A204.1 (cell line): Measurements from ENCODE around the gene ASAP2.

Source experiments
- FAIRE-seq: peaks from 2 replicates; lab custom pipeline; 2012; peaks lifted over from hg19 to GRCh38; lab: Jason Lieb, UNC

ASAP2 gene

GRCh38 chr2:9278439-9278838 is 71.8 kb downstream of the ASAP2 start:
- FAIRE-seq = no peak

GRCh38 chr2:9279426-9279825 is 72.8 kb downstream of the ASAP2 start:
- no peak for FAIRE-seq

DNA sequence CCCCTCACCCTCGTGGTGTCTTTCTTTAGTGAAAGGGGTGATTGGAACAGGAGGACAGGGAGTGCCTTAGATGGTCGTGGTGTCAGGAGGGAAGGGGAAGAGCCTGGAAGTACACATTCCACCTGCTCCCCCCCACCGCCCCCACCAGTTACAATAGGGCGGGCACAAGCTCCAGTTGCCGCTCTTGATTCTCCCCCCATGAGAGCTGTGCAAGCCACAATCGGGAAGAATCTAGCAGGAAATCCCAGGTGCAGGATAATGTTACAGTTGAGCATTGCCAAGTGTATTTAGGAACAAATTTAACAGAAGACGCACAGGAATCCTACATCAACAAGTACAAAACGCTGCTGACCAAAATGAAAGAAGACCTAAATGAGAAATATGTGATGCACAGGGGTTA is 73.6 kb downstream of the ASAP2 start:
- FAIRE-seq = no peak

GRCh38 chr2:9281145-9281544 is 74.5 kb downstream of the ASAP2 start:
- FAIRE-seq = no peak

GRCh38 chr2:9282128-9283112 is 75.8 kb downstream of the ASAP2 start:
- no peak for FAIRE-seq

GRCh38 chr2:9284521-9285297 is 78.1 kb downstream of the ASAP2 start:
- no peak for FAIRE-seq

- no peak for FAIRE-seq
Observed at GRCh38 chr2:9285385-9285920, 78.8 kb downstream of the ASAP2 start.

DNA sequence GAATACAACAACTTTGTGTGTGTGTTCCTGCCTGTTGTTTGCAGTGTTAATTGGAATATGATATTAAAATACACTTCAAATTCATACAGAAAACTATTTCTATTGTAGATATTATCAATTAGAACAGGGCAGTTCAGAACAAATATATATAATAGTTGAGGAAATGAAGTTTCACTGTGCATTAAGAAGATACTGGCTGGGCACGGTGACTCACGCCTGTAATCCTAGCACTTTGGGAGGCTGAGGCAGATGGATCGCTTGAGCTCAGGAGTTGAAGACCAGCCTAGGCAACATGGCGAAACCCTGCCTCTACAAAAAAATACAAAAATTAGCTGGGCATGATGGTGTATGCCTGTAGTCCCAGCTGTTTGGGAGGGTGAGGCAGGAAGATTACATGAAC is 79.3 kb downstream of the ASAP2 start:
- FAIRE-seq = no peak

- FAIRE-seq = no peak
Observed at GRCh38 chr2:9286554-9287399, 80.2 kb downstream of the ASAP2 start.

DNA sequence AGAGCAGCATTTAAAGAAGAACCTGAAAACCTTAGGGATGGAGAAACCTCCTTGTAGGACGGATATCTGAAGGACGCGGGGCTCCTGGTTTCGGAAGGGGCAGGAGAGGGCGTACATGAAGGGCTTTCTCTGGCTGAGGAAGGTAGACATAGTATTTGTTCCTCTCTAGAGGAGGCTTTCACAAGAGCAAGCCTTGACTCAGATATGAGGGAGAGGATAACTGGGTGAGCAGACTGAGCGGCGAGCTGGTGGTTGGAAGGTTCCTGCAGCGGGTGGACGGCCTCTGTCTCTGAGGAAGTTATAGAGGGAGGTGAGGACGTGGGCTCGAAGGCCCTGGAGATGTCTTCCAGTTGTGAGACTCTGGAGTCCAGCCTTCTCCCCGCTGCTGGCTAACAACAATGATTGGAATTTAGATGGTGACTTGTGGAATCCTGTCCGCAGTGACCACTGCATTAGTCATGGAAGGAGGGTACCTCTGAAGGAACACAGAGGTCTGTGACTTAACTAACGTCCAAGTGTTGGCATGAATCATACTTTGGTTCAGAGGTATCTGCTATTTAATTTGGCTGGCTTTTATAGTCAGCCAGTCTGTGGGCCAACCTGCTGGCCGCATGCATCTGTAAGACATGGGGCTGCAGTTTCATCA is 80.9 kb downstream of the ASAP2 start:
- no peak for FAIRE-seq

DNA sequence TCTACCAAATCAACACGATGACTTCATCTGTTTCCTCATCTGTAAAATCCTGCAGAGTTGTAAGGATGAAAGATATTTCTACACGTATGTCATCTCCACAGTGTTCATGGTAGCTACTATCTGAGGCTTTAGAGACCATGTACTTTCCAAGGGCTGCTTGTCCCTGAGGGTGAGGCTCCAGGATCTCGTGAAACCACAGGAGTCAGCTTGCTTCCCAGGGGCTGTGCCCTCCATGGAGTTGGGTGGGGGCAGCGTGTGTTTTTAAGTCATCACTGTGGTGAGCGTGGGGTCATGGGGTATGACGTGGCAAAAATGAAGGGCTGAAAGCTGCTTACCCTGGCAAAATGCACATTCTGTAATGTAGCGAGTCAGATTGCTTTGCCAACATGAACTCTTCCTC is 81.6 kb downstream of the ASAP2 start:
- FAIRE-seq = no peak

GRCh38 chr2:9288681-9289338 is 82.2 kb downstream of the ASAP2 start:
- FAIRE-seq = no peak

- no peak for FAIRE-seq
Observed at GRCh38 chr2:9291331-9291730, 84.7 kb downstream of the ASAP2 start.

- no peak for FAIRE-seq
Observed at GRCh38 chr2:9291866-9292265, 85.3 kb downstream of the ASAP2 start.

- FAIRE-seq = no peak
Observed at GRCh38 chr2:9292426-9292825, 85.8 kb downstream of the ASAP2 start.

DNA sequence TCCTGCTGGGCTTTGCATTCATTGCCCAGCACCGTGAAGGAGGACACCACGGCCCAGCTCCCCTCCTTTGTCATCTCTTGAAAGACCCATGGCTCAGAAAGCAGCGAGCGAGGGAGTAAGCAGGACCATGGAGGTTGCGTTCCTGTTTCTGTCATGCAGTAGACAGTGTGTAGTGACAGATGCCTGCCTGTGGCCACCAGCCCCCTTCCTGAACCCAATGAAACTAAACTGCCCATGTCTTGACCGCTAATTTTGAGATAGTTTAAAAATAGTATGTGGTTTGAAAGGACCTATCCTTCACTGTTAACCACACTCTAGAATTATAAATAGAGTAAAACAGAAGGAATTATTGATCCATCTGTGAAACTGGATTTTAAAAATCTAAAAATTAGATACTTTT is 88.2 kb downstream of the ASAP2 start:
- no peak for FAIRE-seq

DNA sequence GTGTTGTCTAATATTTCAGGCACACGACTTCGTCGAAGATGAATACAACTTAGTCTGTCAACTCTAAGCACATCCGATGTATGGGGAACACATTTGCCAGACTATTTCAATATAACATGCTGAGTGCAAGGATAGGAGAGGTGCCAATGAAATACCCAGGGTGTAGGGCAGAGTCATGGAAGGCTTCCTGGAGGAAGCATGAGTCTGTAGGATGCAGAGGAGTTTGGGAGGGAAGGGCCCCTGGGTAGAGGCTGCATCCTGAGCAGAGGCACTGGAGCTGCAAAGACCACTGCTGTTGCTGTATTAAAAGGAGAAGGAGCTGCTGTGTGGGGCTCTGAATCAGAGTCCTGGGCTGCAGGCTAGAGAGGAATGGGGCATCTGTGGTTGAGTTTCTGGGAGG is 89.9 kb downstream of the ASAP2 start:
- no peak for FAIRE-seq

GRCh38 chr2:9297156-9297555 is 90.5 kb downstream of the ASAP2 start:
- FAIRE-seq = no peak

DNA sequence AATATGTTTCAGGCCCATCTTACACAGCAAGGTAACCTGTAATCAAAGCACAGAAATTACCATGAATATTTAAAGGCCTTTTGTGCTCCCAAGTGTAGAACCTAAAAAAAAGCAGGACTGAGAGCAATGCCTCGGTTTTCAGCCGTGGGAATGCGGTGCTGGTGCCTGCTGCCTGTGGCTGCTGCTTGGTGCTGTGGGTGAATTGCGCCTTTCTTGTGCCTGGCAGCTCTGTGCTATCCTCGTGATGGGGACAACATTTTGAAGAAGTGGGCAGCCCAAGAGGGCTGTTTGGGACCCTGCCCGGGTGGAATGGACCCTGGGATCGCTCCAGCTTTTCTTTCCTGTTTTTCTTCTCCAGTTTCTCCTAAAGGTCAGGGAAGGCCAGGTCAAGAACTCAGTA is 91.2 kb downstream of the ASAP2 start:
- no peak for FAIRE-seq

DNA sequence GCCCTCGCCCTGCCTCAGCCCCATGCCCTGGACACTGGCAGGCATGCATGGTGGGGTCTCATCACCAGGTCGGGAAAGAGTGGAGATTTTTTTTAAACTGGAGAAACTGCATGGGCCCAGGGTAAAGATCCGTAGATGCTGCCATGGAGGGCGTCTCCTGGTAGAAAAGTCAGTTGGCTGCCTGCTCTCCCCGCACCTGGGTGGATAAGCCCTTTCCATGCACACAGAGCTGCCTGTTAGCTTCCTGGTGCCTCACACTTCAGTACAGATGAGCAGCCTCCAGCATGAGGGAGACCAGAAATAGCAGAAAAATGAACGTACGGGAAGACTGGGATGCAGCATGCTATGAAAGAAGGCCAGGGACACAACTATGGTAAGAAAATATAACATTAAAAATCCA is 92.0 kb downstream of the ASAP2 start:
- no peak for FAIRE-seq
